Activated CD4-positive, alpha-beta T cell treated with anti-CD3 and anti-CD28 coated beads, Interleukin-2, amount 50 U/mL, for 24 hours (primary cell): ENCODE results near the gene ADPRHL1.
"Not testable (repeated sequence)": the region's sequence is repeated elsewhere in the genome, so short reads cannot be mapped to it uniquely, and the experiment has no call there.

Experiments used
- DNase-seq, 2 donors: peaks; one replicate each; pipeline ENCODE4 v3.0.0-alpha.2; 2020; ENCODE audit warnings: low read depth in 1 of 2, low spot score in 1 of 2

Gene ADPRHL1

GRCh38 chr13:113373811-113374485 is 79.3 kb downstream of the ADPRHL1 start:
- no peak for DNase-seq

- DNase-seq: not testable (repeated sequence)
Measured at GRCh38 chr13:113371701-113372100, 81.6 kb downstream of the ADPRHL1 start.

- no peak for DNase-seq
Measured at GRCh38 chr13:113371061-113371460, 82.2 kb downstream of the ADPRHL1 start.

DNA sequence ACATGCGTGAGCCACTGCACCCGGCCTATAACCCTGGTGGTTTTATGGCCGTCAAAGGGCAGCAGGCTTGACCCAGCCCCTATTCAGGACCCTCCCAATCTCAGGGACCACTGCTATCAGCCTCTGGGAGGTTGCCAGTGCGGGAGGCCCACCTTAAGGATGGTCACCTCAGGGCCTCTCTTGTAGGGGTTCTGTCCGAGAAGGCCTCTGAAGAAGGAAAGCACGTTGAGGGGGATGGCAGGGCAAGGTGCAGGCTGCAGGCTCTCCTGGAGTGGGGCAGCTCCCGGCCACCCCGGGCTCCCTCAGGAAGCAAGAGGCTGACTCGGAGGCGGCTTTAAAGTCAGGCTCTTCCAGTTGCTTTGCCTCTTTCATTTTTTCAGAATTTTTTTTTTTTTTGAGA is 83.4 kb downstream of the ADPRHL1 start:
- DNase-seq: no peak

GRCh38 chr13:113369189-113369588 is 84.1 kb downstream of the ADPRHL1 start:
- no peak for DNase-seq

DNA sequence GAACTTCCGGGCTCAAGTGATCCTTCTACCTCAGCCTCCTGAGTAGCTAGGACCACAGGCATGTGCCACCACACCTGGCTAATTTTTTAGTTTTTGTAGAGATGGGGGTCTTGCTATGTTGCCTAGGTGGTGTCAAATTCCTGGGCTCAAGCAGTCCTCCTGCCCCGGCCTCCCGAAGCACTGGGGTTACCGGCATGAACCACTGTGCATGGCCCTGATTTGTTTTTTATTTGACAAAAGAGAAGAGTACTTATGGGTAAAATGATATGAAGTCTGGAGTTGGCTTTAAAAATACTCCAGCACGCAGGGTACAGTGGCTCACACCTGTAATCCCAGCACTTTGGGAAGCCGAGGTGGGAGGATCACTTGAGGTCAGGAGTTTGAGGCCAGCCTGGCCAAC is 84.9 kb downstream of the ADPRHL1 start:
- DNase-seq: not testable (repeated sequence)

DNA sequence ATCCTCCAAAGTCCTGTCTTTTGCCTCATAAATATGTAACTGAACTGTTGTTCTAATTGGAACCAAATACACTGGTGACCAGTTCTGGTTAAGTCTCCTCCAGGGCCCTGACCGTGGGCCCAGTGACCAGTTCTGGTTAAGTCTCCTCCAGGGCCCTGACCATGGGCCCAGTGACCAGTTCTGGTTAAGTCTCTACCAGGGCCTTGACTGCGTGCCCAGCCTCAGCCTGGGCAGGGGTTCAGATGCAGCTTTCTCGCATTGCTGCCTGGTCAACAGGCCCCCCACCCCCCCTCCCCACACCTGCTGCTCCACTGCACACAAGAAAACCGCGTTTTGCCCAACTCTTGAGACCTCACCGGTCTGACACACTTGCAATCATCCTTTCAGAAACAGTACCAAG is 85.5 kb downstream of the ADPRHL1 start:
- DNase-seq: no peak

GRCh38 chr13:113367020-113367560 is 86.2 kb downstream of the ADPRHL1 start:
- DNase-seq: no peak

- no peak for DNase-seq
Measured at GRCh38 chr13:113365971-113366588, 87.2 kb downstream of the ADPRHL1 start.

GRCh38 chr13:113365583-113365970 is 87.7 kb downstream of the ADPRHL1 start:
- DNase-seq: no peak

GRCh38 chr13:113364901-113365582 is 88.2 kb downstream of the ADPRHL1 start:
- no peak for DNase-seq

GRCh38 chr13:113364311-113364889 is 88.9 kb downstream of the ADPRHL1 start:
- no peak for DNase-seq

- no peak for DNase-seq
Measured at GRCh38 chr13:113361406-113361805, 91.9 kb downstream of the ADPRHL1 start.

GRCh38 chr13:113360446-113360845 is 92.8 kb downstream of the ADPRHL1 start:
- DNase-seq: no peak

DNA sequence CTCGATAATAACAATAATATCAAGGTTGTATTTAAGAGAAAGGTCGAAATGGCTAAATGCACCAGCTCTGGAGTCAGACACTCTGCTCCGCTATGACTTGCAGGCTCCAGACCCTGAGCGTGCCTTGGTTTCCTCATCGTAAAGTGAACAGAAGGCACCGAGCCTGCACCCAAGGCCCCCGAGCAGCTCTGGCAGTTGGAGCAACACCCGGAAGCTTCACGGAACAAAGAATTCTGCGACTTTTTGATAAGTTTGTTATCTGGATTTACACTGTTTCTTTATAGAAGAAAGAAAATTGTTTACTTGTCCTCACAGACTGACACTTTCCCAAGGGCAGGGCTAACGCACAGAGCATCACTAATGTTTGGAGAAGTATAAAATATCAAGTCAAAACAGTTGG is 93.7 kb downstream of the ADPRHL1 start:
- no peak for DNase-seq

DNA sequence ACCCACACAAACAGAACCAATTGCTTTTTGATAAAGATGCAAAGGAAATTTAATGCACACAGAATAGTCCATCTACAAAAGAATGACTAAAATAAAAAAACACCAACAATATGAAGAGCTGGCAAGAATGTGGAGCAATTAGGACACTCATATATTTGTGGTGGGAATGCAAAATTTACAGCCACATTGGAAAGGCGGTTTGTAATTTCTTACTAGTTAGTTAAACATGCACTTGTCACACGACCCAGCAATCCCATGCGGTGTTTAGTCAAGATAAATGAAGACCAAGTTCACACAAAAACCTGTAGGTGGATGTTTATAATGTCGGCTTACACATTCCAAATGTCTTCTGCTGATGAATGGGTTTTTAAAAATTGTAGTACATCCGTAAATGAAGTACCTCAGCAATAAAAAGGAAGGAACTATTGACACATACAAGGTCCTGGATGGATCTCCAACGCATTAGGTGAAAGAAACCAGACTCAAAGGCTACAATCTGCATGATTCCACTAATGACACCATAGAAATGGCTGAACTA is 94.6 kb downstream of the ADPRHL1 start:
- DNase-seq: no peak

DNA sequence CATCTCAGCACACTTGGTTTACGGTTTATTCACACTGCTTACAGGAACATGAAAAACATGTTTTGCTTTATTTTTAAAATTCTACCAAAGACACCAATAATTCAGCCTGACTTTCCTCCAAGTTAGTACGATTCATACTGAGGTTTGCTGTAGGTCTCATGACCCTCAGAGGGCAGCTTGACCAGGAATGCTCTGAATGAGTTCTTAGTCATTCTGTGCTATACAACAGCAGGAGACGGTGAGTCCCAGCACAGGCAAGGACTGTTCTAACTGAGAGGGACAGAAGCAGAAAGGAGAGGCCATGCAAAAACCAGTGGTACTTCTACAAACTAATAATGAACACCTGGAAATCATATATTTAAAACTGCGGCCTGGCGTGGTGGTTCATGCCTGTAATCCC is 95.8 kb downstream of the ADPRHL1 start:
- no peak for DNase-seq

DNA sequence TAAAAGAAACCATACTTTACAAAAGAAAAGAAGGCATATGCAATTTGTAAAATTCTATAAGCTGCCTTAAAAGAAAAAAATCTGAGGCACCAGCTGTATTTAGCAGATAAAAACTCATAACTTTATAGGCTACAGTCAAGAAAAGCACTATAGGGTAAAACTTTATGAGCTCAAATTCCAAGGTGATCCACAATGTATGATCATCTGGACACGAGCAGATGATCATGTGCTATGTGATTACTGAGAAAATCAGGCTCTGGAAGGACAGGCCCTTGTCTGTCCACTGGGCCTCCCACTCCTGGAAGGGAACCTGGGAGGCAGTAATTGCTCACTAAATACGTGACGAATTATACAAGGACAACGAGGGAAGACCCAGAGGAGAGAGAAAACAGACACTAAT is 96.7 kb downstream of the ADPRHL1 start:
- DNase-seq: no peak

- DNase-seq: no peak
Measured at GRCh38 chr13:113355621-113356020, 97.7 kb downstream of the ADPRHL1 start.

DNA sequence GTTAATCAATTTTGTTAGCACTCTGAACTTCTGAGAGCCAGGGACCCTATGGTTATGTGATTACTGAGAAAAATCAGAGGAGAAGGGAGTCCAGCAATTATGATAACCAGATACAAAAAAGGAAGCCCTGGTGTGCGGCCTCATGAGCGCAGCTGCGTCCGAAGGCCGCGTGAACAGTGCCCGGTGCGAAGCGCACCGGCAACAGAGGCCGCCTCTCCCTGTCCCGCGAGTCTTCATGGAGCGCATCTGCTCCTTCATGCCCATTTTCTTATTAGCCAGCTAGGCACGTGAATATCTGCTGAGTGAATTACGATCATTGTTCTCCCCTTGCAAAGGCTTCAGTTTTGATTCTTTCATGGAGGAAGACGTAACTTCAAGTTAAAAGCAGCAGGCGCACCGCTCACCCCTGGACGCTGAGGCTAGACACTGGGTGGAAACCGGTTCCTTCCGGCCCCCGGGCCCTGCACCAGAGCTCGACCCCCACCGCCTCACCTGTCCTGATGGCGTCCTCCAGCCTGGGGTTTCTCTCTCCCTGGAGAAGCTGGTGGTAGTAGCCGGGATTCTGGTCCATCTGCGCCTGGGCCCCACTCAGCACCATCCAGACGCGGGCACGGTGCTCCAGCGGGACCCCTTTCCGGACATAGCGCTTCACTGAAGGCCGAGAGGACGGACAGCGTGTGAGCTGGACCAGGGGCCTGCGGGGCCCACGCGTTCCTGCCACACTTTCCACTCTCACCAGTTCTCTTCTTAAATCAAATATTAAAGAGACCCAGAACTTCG is 98.3 kb downstream of the ADPRHL1 start:
- DNase-seq: no peak

DNA sequence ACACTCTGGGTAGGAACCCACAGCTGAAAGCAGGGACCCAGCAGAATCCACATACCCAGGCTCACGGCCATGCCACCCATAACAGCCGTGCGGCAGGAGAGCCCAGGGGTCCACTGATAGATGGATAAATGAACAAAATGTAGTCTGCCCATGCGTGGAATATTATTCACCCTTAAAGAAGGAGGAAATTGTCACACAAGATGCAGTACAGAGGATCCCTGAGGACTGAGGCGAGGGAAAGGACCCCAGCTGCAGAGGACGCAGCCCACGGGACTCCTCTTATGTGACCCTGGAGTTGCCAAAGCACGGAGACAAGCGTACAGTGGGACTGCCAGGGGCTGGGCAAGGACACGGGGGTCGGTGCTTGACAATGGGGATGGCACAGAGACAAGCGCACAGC is 100.0 kb downstream of the ADPRHL1 start:
- no peak for DNase-seq
